Endodermal cell (in vitro differentiated cells): Measurements from ENCODE around the gene RASSF8. TPM values are rescaled to one million over a fixed set of nuclear protein-coding genes. Genes with fewer than 3 reads are reported as not detected.

ENCODE experiments used
- DNase-seq: peaks from one replicate; pipeline ENCODE4 v3.0.0-alpha.2; 2017
- H3K27ac ChIP-seq: 2 replicates; pipeline ENCODE4 v1.5.1; 2013; ENCODE audit warnings: mild to moderate bottlenecking, low read depth, low read length, moderate library complexity
- H3K27me3 ChIP-seq: 2 replicates; pipeline ENCODE4 v1.6.1; 2013; ENCODE audit warnings: mild to moderate bottlenecking, low read length, moderate library complexity; ENCODE audit not compliant: insufficient read depth, control insufficient read depth, poor library complexity, severe bottlenecking
- H3K36me3 ChIP-seq: 2 replicates; pipeline ENCODE4 v1.7.0; 2013; ENCODE audit warnings: mild to moderate bottlenecking, low read length, moderate library complexity; ENCODE audit not compliant: control insufficient read depth, insufficient read depth
- H3K4me1 ChIP-seq: one replicate; pipeline ENCODE4 v1.7.0; 2013; ENCODE audit warnings: low read length; ENCODE audit not compliant: control insufficient read depth, insufficient read depth
- H3K4me3 ChIP-seq: 2 replicates; pipeline ENCODE4 v1.5.1; 2013; ENCODE audit warnings: mild to moderate bottlenecking, low read length, moderate library complexity
- H3K9ac ChIP-seq: 2 replicates; pipeline ENCODE4 v1.6.1; 2013; ENCODE audit warnings: mild to moderate bottlenecking, low read length, moderate library complexity; ENCODE audit not compliant: poor library complexity, severe bottlenecking; ENCODE audit errors: extremely low read depth
- H3K9me3 ChIP-seq: 2 replicates; pipeline ENCODE4 v1.6.1; 2013; ENCODE audit warnings: mild to moderate bottlenecking, low read length, moderate library complexity; ENCODE audit not compliant: control insufficient read depth
- H3K27ac Mint-ChIP-seq: 2 replicates; pipeline ENCODE4 v1.8.0; 2020; ENCODE audit warnings: mixed read lengths
- H3K27me3 Mint-ChIP-seq: 2 replicates; pipeline ENCODE4 v1.8.0; 2021; ENCODE audit warnings: mild to moderate bottlenecking, mixed read lengths; ENCODE audit not compliant: insufficient read depth
- H3K36me3 Mint-ChIP-seq: 2 replicates; pipeline ENCODE4 v1.8.0; 2020; ENCODE audit warnings: low read depth, mixed read lengths
- H3K4me1 Mint-ChIP-seq: 2 replicates; pipeline ENCODE4 v1.8.0; 2020; ENCODE audit warnings: mixed read lengths
- H3K4me3 Mint-ChIP-seq: 2 replicates; pipeline ENCODE4 v1.8.0; 2020; ENCODE audit warnings: mild to moderate bottlenecking, moderate library complexity, mixed read lengths
- H3K9me3 Mint-ChIP-seq: 2 replicates; pipeline ENCODE4 v1.8.0; 2020; ENCODE audit warnings: mild to moderate bottlenecking, mixed read lengths
- WGBS, 2 experiments: methylation state at CpG; one replicate each; pipeline versions ENCODE4 v1.1.5 to v1.1.7; 2013; ENCODE audit warnings: missing lambda C conversion rate in 2 of 2, mixed read lengths in 1 of 2; ENCODE audit not compliant: insufficient coverage in 1 of 2, insufficient read length in 1 of 2; 5-methylcytosine and 5-hydroxymethylcytosine counted together
- total RNA-seq, 2 donors: library from RNA; stranded (reverse); fragmentation: NEBNext Ultra II Directional in 1 of 2; extraction: Animal tissue kit (Norgen Biotek cat#: 25700) in 1 of 2; gene quantifications; 2 replicates in 1 of 2; 3 replicates in 1 of 2; pipeline ENCODE4 v1.2.1, GENCODE V29; 2021
- TF ChIP-seq, protein P1 (sequence below): fragments of 200-600 bp; sonication (generic); conservative IDR thresholded peaks from 2 replicates; pipeline ENCODE4 v1.5.0; 2021; ENCODE audit warnings: antibody characterized with exemption, mild to moderate bottlenecking

RASSF8 gene
- total RNA-seq, 2 donors from 2014 or later = 87.0 to 183 TPM

DNA sequence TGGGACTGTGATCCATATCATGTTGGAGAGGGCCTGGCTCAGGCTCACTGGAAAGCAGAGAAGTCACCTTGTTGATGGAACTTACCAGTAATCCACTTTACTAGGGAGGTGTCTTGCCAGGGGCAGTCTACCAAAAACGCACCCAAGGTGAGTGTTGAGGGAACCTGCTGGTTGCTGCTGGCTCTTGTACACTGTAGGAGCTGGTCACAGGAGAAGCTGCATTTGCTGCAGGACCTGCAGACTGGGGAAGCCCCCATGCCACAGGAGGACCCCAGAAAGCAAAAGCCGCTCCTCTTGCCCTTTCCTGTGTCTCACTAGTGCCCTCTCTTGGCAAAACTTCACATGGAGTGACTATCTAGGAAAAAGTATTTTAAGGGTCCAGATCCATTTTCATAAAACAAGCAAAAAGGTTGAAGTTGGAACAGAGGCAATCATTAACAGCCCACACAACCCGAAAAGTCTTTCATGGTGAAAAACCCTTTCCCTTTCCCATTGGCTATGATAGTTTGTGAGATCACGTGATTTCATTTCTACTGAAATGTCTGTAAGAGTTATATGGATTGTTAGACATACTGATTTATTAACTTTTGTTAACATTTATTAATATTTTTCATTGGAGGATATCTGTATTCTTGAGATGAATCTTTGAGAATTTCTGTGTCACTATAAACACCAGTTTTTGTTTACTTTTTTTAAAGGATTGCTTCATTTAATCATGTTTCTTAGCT lies 59.2 kb downstream of the RASSF8 start:
- H3K27ac ChIP-seq = no peak overlapping the region
- H3K4me3 ChIP-seq = no peak overlapping the region
- TF ChIP-seq, protein P1, sequence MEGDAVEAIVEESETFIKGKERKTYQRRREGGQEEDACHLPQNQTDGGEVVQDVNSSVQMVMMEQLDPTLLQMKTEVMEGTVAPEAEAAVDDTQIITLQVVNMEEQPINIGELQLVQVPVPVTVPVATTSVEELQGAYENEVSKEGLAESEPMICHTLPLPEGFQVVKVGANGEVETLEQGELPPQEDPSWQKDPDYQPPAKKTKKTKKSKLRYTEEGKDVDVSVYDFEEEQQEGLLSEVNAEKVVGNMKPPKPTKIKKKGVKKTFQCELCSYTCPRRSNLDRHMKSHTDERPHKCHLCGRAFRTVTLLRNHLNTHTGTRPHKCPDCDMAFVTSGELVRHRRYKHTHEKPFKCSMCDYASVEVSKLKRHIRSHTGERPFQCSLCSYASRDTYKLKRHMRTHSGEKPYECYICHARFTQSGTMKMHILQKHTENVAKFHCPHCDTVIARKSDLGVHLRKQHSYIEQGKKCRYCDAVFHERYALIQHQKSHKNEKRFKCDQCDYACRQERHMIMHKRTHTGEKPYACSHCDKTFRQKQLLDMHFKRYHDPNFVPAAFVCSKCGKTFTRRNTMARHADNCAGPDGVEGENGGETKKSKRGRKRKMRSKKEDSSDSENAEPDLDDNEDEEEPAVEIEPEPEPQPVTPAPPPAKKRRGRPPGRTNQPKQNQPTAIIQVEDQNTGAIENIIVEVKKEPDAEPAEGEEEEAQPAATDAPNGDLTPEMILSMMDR = peak; percentile 100
- Mint-ChIP-seq H3K4me3 (no peak overlapping the region), H3K4me1 (peaks cover 41% of the 10 kb centered on the region), H3K36me3 (peaks cover 6% of the 10 kb centered on the region), H3K27ac (peak overlapping the region; percentile 71), H3K27me3 (no peaks in the 10 kb centered on the region), H3K9me3 (peaks cover 3% of the 10 kb centered on the region)
- peaks cover 7% of the 10 kb centered on the region for H3K4me1 ChIP-seq
- peak; percentile 89 for DNase-seq
- no peaks in the 10 kb centered on the region for H3K27me3 ChIP-seq
- H3K36me3 ChIP-seq = no peaks in the 10 kb centered on the region
- no peaks in the 10 kb centered on the region for H3K9me3 ChIP-seq
- H3K9ac ChIP-seq = no peak overlapping the region
- 70% methylated on average over 3 of the region's 4 CpGs; no CpG with 5 or more reads in 1 of the 2 experiments for WGBS, 2 experiments

DNA sequence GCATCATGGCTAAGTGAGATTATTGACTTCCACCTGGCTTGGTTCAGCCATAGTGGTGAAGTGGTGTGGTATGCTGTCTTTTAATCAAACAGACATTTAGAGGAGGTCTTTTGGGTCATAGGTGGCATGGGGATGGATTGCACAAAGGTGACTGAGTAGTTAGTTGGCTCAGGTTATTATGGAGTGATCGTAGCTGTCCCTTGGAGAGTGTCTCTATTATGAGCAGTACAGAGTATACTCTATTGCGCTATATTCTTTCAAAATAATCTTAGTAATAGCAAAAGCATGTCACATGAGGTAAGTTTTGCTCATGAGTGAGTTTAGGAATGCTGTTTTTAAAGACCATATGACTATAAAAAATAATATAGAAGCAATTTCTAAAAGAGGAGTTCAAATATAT lies 60.4 kb downstream of the RASSF8 start:
- H3K27ac Mint-ChIP-seq = no peak overlapping the region
- TF ChIP-seq, protein P1 = no peak

DNA sequence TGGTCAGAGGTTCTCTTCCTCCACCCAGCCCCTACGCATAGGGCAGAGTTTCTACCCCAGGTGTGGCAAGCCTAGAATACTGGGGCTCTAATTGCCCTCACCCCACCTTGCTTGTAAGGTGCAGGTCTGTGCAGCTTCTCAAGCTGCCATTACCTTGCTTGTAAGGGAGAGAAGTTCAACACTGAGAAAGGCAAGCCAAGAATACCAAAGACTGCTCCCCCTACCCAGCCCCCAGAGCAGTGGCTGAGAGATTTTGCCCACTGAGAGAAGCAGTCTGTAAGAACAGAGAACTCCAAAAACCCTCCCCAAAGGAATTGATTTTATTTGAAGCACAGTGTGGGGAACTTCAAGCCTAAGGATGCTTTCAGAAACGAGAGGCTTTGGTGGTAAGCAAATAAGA lies 63.1 kb downstream of the RASSF8 start:
- H3K4me1 Mint-ChIP-seq = peaks cover 30% of the 10 kb centered on the region
- H3K27me3 Mint-ChIP-seq = no peaks in the 10 kb centered on the region
- Histone ChIP-seq H3K4me1 (no peaks in the 10 kb centered on the region), H3K27ac (no peak overlapping the region), H3K9ac (no peak overlapping the region), H3K27me3 (no peaks in the 10 kb centered on the region), H3K36me3 (peaks cover 11% of the 10 kb centered on the region), H3K9me3 (peaks cover 19% of the 10 kb centered on the region), H3K4me3 (no peak overlapping the region)
- no peak overlapping the region for H3K4me3 Mint-ChIP-seq
- no peak for DNase-seq
- no peak overlapping the region for H3K27ac Mint-ChIP-seq
- TF ChIP-seq, protein P1 = peak; percentile 27
- peaks cover 11% of the 10 kb centered on the region for H3K9me3 Mint-ChIP-seq
- WGBS, 2 experiments = 88% methylated on average over 2 of the region's 2 CpGs; no CpG with 5 or more reads in 1 of the 2 experiments
- peaks cover 25% of the 10 kb centered on the region for H3K36me3 Mint-ChIP-seq

More for the DNA sequence above, 60.4 kb downstream of the RASSF8 start:
- H3K36me3 Mint-ChIP-seq = peaks cover 12% of the 10 kb centered on the region
- Histone ChIP-seq H3K27me3 (no peaks in the 10 kb centered on the region), H3K4me3 (no peak overlapping the region), H3K27ac (no peak overlapping the region), H3K4me1 (peaks cover 7% of the 10 kb centered on the region), H3K9ac (no peak overlapping the region), H3K9me3 (peaks cover 12% of the 10 kb centered on the region), H3K36me3 (peaks cover 6% of the 10 kb centered on the region)
- H3K4me3 Mint-ChIP-seq = no peak overlapping the region
- peaks cover 41% of the 10 kb centered on the region for H3K4me1 Mint-ChIP-seq
- no peak for DNase-seq
- H3K9me3 Mint-ChIP-seq = peaks cover 7% of the 10 kb centered on the region
- no peaks in the 10 kb centered on the region for H3K27me3 Mint-ChIP-seq
- 100% methylated on average over 2 of the region's 2 CpGs; no CpG with 5 or more reads in 1 of the 2 experiments for WGBS, 2 experiments
